HG03521 (cell line): Measurements from ENCODE around the gene DAB1.

Source experiments
- ATAC-seq: cut with Tn5 transposase; IDR thresholded peaks from one replicate; pipeline ENCODE4 v1.9.1; 2021; ENCODE audit warnings: mild to moderate bottlenecking, moderate library complexity; ENCODE audit not compliant: unreplicated experiment

The DAB1 gene

DNA sequence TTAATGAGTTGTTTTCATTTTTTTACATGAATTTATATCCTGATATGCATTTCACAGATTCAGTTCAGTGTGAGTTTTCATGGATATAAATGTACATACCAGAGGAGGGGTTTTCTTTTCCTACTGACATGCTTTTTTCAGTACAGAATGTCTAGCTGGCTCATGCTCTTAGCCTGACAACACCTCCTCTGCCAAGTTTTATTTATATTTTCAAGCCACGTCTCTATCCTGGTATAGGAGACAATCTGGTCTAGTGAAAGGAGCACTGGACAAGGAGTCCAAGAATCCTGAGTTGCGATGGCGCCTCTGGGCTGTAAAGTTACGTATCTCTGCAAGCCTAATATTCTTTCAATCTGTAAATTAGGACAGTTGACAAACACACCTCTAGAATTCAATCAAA is 4.9 kb downstream of the DAB1 start:
- no peak for ATAC-seq

DNA sequence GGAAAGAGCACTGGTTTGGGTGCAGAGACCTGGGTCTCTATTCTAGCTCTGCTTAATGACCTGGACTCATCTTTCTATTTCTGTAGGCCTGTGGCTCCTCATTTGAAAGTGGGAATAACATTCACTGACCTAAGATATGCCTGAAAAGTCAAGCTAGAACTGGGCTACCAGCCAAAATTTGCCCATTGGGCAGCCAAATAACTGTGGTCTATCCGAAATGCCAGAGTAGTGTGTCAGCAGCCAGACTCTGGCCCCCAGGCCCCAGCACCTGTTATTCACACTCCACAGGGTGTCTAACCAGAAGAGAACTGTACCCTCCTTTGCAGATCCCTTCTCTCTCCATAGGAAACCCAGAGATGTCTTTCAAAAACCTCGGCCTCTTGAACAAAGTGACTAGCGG is 12.6 kb downstream of the DAB1 start:
- no peak for ATAC-seq

DNA sequence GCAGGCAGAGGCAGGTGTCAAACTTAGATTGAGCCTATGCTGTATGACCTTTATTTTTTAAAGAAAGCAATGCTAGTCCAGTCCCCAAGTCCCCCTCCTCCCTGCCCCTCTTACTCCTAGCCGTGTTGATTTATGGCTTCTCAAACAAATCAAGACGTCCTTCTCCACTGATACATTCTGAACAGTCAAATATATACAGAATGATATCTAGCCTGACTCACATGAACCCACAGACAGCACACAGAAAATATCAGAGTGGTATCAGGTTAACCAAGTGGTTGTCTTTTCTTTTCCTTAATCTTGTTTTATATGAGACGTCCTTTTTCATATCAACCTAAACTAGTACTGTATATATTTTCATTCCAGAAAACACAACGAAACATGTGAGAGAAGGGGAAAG is 13.4 kb downstream of the DAB1 start:
- ATAC-seq = no peak

DNA sequence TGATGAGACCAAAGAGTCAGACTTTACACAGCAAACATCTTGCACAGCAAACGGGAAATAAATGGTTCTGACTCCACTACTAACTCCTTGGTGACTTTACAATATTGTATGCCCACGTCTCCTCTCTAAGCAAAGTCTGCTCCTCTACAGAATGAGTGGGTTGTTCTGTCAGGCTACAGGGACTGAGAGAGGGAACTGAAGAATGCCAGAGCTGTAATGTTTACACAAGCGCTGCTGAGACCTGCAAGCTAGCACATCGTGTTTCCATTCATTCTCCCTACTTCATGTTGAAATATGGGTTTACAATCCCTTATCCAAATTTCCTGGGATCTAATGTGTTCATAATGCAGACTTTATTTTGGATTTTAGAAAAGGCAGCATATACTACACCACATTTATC is 15.9 kb downstream of the DAB1 start:
- ATAC-seq = no peak

DNA sequence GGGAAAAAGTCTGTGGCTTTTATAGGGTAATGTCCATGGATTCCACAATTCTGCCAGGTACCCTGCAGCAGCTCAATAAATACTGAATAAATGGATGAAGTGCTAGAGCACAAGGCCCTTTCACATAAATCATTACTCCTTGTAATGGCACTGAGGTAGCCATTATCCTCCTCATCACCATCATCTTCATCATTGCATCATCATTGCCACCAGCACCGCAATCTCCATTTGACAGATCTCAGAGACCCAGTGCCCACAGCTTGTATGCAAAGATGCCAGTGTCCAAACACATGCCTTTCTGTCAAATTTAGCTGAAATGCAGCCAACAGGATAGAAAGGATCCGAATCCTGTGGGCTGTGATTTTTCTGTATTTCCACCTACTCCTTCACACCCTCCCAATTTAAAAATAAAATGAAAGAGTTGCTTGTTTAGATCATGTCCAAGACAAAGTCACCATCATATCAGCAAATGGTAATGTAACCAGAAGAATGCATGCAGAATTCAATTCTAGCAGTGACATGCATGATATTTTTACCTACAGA is 17.4 kb downstream of the DAB1 start:
- no peak for ATAC-seq

DNA sequence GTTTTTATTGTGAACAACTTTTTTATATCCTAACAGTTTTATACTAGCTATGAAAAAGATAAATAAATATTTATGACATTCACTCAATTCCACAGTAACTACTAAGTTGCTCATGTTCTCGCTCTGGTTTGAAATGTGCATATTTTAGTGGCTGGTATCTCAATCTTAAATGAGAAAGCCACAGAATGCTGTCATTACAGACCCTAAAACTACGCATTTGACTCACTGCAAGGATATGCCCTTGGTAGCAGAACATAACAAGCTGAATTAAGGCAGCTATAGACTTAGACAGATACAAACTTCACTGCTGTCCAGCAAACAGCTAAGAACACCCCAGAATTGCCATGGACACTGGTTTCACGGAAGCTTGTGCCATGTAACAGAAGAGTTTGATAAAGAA is 19.0 kb downstream of the DAB1 start:
- ATAC-seq = no peak

DNA sequence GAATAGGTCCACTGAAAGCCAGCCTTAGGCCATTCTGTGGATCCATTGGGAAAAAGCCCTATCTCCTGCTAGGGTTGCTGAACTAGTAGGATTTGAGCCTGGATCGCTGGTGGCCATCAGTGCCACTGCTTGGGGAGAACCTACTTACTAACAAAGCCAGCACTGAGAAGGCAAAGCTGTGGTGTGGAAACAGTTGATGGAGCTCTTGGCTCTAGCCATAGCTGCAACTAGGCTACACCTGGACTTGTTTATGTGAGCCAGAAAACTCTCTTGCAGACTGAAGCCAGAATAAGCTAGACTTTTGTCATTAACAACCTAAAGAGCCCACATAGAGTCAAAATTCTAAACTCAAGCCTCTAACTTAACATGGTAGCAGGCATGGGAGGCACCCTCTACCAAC is 20.7 kb downstream of the DAB1 start:
- no peak for ATAC-seq

DNA sequence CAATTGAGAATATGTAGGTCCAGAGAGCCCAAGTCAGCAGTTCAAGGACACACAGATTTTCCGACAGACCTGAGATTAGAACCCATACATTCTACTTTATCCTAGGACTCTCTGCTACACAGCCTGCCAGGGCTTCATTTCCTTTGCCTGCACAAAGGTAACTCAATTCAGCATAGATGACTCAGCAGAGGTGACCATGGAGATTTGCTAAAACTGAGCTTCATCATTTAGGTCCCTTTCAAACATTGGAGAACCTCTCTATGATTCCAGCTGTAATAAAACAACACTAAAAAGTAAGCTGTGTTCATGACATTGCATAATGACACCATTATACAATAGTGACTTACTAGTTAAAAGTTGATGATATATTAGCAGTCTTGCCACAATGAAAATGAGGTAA is 22.2 kb downstream of the DAB1 start:
- no peak for ATAC-seq

DNA sequence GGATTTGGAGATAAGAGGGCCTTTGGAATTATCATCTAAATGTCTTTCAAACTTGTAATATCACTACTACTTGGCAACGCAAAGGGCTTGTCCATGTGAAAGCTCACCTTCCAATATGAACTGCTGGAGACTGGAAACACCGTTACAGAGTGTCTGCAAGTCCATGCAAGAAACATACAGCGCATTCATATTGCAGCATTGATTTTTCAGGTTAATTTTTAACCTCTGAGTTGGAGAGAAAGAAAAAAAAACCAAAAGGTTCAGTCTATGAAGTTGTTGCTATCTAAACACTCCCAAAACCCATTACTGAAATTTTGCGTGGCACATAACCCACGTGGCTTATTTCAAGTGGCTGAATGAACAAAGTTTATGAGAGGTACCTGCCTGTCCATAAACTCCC is 23.8 kb downstream of the DAB1 start:
- no peak for ATAC-seq

DNA sequence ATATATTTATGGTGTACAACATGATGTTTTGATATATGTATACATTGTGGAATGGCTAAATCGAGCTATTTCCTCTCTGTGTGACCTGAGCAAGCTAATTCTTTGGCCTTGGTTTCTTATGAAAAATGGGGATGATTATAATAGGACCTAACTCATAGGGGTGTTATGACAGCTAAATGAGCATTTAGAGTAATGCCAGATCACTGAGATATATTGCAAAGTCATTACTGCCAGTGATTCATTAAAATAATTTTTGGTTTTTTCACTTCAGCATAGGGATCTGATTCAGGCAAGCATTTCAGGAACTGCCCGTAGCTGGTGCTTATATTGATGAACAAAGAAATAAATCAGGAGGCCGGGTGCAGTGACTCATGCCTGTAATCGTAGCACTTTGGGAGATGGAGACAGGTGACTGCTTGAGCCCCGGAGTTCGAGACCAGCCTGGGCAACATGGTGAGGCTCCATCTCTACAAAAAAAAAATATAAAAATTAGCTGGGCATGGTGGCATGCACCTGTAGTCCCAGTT is 30.7 kb downstream of the DAB1 start:
- no peak for ATAC-seq

DNA sequence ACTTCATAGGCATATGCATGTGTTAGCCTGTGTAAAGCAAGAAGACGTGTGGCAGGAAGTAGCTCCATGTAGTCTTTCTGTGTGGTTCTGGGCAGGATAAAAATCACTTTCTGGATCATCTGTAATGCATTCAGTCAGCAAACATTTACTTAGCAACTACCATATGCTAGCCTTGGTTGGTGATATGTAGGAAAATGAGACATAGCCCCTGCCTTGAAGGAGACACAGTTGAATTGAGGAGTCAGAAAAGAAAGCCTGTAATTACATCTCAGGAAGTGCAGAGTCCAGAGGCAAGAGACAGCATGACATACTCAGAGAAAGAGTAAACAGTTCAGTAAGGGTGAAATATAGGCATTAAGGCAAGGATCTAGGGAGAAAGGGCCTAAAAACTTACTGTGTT is 38.5 kb downstream of the DAB1 start:
- ATAC-seq = no peak

DNA sequence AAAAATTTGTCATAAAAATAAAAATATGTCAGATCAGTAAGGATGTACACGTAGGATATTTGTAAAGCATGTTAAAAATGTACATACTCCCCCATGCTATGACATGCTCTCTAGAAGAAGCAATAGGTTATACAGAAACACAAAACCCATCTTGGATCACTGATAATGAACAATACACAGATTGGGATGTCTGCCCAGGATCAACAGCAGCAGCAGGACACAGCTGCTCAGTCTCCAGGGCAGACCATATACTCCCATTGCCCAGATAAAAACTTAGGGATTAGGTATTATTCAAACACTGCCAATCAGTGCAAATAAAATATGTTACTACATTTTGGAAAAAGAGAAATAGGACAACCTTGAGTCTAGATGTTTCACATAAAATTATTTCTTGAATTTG is 39.0 kb downstream of the DAB1 start:
- ATAC-seq = no peak

DNA sequence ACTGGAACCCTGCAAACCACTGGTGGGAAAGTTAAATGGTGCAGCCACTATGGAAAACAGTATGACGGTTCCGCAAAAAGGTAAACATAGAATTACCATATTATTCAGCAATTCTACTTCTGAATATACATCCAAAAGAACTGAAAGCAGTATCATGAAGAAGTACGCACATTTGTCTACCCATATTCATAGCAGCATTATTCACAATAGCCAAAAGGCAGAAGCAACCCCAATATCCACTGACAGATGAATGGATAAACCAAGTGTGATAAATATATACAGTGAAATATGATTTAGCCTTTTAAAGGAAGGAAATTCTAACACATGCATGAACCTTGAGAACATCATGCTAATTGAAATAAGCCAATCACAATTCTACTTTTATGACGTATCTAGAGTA is 39.6 kb downstream of the DAB1 start:
- no peak for ATAC-seq

DNA sequence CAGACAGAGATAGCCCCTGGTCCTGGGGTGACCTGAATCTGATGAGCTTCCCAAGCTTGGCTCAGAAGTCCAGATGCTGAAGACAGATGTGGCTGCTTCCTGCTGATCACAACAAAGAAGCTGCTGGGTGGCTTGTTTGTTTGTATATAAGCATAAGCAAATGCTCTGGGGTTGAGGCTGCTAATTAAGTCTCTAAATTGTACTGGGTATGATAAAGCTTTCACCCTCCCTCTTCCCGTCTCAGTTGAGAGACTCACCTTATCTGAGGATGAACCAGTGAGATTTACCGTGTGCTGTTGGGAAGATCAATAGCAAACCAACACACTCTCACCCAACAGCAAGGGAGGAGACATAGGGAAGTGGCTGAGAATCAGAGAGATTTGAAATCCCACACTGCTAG is 42.0 kb downstream of the DAB1 start:
- ATAC-seq = no peak

DNA sequence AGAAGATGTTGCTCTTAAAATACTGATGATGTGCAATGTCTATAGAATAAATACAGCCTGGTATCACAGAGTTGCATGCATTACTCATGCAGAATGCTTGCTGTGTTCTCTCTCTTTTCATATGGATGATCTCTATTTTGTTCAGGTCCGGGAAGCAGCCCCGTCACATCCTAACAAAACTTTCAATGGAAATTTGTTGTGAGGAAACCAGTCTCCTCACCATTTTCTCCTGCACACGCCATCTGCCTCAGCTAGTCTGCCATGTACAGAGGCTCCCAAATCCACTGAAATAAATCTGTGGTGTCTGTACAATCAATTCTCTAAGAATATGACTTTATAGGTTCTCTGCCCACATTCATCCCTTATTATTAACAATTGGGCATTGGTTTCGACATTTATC is 42.4 kb downstream of the DAB1 start:
- no peak for ATAC-seq

DNA sequence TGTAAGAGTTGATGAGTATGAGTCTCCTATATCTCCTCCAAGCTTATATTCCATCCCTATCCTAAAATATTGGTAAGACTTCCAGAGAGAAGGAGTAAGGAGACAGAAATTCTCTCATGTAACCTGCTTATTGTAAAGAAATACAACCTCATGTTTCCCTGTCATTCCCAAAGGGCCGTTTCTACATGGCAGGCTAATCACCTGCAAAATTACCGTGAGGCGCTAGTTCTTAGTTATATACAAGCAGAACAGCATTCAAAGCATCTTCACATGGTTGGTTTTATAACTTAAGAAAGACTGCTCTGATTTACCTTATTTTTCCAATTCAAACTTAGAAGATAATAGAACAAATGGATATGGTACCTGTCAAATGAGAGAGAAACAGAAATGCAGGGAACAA is 42.9 kb downstream of the DAB1 start:
- no peak for ATAC-seq

DNA sequence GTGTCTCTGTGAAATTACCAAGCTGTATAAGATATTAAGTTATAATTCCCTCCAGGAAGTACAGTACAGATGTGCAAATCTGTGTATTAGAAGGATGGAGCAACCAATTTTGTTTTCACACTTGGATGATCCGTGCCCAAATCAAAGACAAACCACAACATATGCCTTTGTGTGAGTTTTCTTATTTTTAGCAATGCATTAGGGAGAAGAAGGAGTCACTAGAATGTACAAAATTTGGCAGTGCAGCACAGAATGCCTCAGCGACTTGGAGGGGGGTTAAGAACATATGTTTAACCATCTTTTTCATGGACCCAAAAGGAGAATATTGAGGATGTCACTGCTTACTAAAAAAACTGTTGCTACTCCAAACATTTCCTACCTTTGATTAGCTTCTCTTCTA is 45.3 kb downstream of the DAB1 start:
- ATAC-seq = no peak

DNA sequence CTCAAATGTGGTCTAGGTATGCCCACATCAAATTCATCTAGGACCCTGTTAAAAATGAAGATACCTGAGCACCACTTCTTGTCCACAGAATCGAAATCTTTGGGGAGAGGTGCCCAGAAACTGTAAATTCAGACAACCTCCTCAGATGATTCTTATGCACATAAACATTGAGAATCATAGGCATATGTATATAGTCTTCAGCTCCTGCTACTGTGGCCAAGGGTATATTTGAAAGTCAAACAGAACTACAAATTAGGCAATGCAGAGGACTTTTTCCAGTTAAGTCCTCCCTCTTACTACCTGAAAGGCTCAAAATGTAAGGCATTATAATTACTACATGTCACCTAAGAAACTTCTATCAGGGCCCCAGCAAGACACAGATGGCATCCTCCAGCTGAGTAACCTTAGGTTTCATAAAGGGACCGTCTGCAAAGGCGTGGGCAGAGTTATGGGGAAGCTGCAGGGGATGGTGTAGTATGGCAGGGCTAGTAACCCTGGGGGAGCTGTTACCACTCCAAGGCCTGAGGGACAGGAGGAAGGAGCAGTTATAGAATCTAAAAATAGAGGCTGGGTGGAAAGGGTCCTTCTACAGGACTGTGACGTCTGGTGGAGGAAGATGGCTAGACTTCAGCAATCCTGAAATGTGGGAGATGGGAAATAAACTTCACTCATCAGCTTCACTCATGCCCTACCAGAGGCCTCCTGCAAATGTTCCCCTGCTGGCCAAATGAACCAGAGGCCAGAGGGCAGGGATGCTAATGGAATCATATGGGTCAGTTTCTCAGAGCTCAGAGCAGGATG is 46.3 kb downstream of the DAB1 start:
- ATAC-seq = no peak

DNA sequence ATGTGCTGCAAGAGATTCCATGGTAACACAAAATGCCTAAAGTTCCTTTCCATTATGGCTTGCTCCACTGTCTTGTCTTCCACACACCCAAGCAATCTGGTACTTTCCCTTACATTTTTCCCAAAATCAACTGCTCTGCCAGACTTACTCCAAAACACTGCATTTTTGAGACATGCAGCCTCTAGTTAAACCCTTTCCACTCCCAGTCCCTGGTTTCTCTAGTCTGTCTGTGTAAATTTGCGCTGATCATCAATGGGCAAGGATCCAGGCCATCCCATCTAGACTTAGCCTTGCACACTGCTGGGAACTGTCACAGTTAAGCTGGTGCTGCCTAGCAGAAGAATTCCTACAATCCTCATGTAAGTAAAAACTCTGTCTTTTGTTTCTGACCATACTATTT is 47.8 kb downstream of the DAB1 start:
- ATAC-seq = no peak

DNA sequence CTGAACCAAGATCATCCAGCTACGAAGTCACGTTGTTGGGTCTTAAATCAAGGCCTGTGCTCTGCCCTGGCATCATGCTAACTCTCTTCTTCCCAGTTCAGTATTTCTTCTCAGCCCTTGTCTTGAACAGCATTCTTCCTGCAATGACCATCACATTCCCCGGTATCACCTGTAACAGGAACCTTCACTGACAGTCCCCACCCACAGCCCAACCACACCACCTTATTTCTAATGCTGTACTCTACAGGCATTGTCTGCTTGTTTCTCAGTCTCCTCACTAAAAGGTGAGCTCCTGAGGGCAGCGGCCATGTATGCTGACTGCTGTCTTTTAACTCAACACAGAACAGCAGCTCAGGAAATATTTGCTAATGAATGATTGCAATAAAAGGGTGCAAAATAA is 54.0 kb downstream of the DAB1 start:
- ATAC-seq = no peak

DNA sequence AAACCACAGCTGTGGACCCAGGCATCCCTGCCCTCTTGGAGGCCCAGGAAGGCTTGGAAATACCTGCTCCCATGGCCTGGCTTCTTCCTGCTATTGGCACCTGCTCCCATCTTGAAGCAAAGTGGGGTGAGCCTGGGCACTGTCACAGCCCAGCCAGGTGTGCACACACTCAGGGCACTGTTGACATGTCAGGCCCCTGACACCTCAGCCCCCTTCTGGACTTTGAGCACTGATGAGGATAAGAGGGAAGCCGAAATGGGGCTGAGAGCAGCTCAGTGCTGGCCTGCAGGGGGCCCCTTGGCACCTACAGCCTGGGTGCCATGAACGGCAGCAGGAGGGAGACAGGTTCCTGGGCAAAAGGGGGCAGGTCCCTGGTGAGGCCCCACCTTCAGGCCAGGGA is 55.9 kb downstream of the DAB1 start:
- no peak for ATAC-seq

DNA sequence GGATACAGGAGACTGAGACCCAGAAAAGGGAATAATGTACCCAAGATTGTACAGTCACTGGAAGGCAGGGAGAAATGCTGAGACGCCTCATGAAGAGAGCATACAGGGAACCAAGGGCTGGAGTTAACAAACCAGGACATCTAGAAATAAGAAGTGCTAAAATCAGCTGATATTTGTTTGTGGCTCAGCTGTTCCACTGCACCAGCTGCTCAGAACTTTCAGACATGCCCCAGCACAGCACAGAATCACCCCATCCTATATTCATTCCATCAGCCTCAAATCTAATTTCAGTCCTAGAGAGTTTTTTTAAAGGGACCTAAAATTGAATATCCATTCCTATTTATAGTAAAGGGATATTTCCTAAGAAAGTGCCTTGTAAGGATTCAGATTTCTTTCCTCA is 60.2 kb downstream of the DAB1 start:
- ATAC-seq = no peak

DNA sequence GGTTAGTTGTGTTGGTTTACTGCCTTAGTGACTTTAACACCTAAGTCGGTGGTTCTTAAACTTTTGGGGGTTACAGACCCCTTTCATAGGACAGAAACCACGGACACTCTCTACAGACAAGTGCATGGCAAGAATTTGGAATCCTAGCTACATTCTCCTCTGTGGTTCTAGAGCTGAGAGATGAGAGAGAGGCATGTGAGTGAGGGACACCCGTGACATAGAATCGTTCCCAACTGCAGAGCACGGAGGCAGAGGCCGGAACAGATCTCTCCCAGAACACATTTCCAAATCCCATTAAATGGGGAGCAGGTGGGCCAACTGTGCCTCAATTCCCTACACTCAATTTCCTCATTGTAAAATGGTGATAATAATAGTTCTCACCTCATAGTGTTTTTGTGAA is 60.7 kb downstream of the DAB1 start:
- no peak for ATAC-seq
